Duodenal mucosa (tissue), 2 donors: Measurements from ENCODE around the gene GRK1.

Experiments
- H3K27ac ChIP-seq: one replicate; pipeline ENCODE4 v1.7.0; 2013; ENCODE audit warnings: low read depth, low read length
- H3K27me3 ChIP-seq, 2 donors: one replicate each; pipeline ENCODE4 v1.7.0; 2013; ENCODE audit warnings: low read length in 2 of 2, control low read depth in 1 of 2; ENCODE audit not compliant: insufficient read depth in 2 of 2, control insufficient read depth in 1 of 2
- H3K36me3 ChIP-seq, 2 donors: one replicate each; pipeline ENCODE4 v1.7.0; 2013; ENCODE audit warnings: low read length in 2 of 2, control low read depth in 1 of 2; ENCODE audit not compliant: insufficient read depth in 2 of 2, control insufficient read depth in 1 of 2
- H3K4me1 ChIP-seq, 2 donors: one replicate each; pipeline ENCODE4 v1.7.0; 2013; ENCODE audit warnings: low read length in 2 of 2, control low read depth in 1 of 2; ENCODE audit not compliant: insufficient read depth in 2 of 2, control insufficient read depth in 1 of 2
- H3K4me3 ChIP-seq, 2 donors: one replicate each; pipeline ENCODE4 v1.7.0; 2013; ENCODE audit warnings: low read length in 2 of 2, low read depth in 1 of 2
- H3K9ac ChIP-seq, 2 donors: one replicate each; pipeline ENCODE4 v1.7.0; 2013; ENCODE audit warnings: low read length in 2 of 2, low read depth in 1 of 2
- H3K9me3 ChIP-seq, 2 donors: one replicate each; pipeline ENCODE4 v1.7.0; 2013; ENCODE audit warnings: low read length in 2 of 2, control low read depth in 1 of 2; ENCODE audit not compliant: control insufficient read depth in 1 of 2

The GRK1 gene

GRCh38 chr13:113736258-113736731 is 69.3 kb downstream of the GRK1 start:
- Histone ChIP-seq H3K4me3 (peak overlapping the region in 1 of 2 donors; percentile 2), H3K27ac (no peak overlapping the region)

GRCh38 chr13:113737803-113738202 is 70.8 kb downstream of the GRK1 start:
- Histone ChIP-seq H3K9me3 (no peaks in the 10 kb centered on the region), H3K27me3 (peaks cover 0 to 7% of the 10 kb centered on the region in 2 donors), H3K9ac (no peak overlapping the region), H3K4me3 (no peak overlapping the region), H3K36me3 (no peaks in the 10 kb centered on the region), H3K27ac (no peak overlapping the region), H3K4me1 (peaks cover 22 to 23% of the 10 kb centered on the region in 2 donors)

More at GRCh38 chr13:113736258-113736731, 69.3 kb downstream of the GRK1 start:
- Histone ChIP-seq H3K36me3 (no peaks in the 10 kb centered on the region), H3K4me1 (peaks cover 10 to 12% of the 10 kb centered on the region in 2 donors), H3K9me3 (no peaks in the 10 kb centered on the region), H3K9ac (no peak overlapping the region), H3K27me3 (peaks cover 0 to 7% of the 10 kb centered on the region in 2 donors)

DNA sequence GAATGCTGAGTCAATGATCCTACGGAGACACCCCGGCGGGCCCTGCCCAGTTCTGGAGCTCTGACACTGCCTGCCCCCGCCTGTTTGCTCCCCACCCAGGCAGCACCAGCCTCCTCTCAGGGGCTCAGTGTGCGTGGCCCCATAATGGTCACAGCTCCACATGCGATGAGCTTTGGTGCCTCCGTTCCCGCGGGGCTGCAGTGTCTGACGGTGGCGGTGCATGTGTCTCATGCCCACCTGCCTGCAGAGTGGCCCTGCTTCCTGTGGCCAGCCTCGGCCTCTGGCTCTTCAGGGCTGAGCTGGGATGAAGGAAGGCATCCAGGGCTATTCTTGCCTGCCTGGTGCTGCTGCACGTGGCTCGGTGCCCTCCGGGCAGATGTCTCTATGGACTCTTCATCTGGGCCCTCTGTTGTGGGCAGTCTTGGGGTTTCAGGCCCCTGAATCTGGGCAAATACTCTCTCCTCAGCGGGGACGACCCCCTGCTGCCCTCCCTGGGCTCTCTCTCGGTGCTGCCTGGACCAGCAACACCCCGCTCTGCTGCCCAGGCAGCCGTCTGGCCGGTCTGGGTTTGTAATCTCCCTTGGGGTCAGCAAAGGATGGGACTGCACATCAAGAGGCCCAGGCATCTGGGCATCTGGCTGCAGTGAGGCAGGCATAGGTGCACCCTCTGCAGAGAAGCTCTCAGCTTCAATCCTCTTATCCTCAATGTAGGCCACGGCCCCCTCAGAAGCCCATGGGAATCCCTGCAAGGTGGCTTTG is 72.7 kb downstream of the GRK1 start:
- H3K4me3 ChIP-seq = no peak overlapping the region
- peaks cover 0 to 7% of the 10 kb centered on the region in 2 donors for H3K27me3 ChIP-seq
- peaks cover 27 to 31% of the 10 kb centered on the region in 2 donors for H3K4me1 ChIP-seq
- H3K9me3 ChIP-seq = no peaks in the 10 kb centered on the region
- no peak overlapping the region for H3K9ac ChIP-seq
- no peak overlapping the region for H3K27ac ChIP-seq
- H3K36me3 ChIP-seq = no peaks in the 10 kb centered on the region

DNA sequence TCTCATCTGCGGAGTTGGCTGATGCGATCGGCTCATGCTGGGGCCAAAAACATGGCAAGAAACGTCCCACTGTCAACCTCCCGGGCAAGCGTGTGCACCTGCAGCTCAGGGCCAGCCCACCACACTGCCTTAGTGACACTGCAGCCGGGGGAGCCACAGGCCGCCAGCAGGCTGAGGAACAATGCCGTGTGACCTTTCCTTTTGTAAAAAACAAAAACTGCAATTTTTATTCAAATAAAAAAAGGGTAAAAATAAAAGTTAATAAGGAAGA is 73.2 kb downstream of the GRK1 start:
- Histone ChIP-seq H3K27ac (no peak overlapping the region), H3K9ac (no peak overlapping the region), H3K9me3 (no peaks in the 10 kb centered on the region), H3K36me3 (no peaks in the 10 kb centered on the region), H3K4me1 (peaks cover 29 to 31% of the 10 kb centered on the region in 2 donors), H3K27me3 (peaks cover 0 to 7% of the 10 kb centered on the region in 2 donors), H3K4me3 (no peak overlapping the region)

DNA sequence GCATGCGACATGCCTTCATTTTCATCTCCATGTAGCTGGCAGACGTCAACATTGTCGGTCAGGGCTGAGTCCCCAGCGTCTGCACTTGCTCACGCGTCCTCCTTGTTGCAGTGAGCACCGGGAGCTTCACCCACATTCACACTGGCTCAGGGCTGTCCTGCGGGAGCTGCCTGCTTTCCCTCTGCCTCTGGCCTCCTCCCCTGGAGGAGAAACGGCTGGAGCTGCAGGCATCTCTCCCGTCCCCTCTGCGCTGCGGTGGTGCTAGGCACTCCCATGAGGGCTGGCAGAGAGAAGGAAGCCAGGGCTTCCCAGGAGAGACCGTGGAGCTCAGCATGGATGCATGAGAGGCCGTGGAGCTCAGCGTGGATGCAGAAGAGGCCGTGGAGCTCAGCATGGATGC is 73.6 kb downstream of the GRK1 start:
- H3K36me3 ChIP-seq = no peaks in the 10 kb centered on the region
- peaks cover 30 to 34% of the 10 kb centered on the region in 2 donors for H3K4me1 ChIP-seq
- H3K27ac ChIP-seq = no peak overlapping the region
- no peak overlapping the region for H3K4me3 ChIP-seq
- H3K9me3 ChIP-seq = no peaks in the 10 kb centered on the region
- H3K9ac ChIP-seq = no peak overlapping the region
- peaks cover 0 to 7% of the 10 kb centered on the region in 2 donors for H3K27me3 ChIP-seq

DNA sequence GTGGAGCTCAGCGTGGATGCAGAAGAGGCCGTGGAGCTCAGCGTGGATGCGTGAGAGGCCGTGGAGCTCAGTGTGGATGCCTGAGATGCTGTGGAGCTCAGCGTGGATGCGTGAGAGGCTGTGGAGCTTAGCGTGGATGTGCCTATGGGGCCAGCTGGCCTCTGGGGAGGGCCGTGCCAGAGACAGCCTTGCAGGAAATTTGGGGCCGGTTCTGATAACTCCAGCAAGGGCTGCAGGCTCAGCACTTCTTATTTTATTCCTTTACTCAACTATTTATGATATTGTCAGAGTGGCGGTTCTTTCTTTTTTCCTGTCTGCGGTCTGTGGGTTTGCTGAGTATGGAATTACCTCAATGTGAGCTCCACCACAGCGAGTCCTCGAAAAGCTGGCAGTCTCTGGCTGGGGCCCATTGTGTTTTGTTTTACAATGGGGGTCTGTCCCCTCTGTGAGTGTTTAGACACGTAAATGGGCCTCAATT is 74.2 kb downstream of the GRK1 start:
- H3K36me3 ChIP-seq = no peaks in the 10 kb centered on the region
- peaks cover 0 to 7% of the 10 kb centered on the region in 2 donors for H3K27me3 ChIP-seq
- H3K4me3 ChIP-seq = no peak overlapping the region
- H3K9me3 ChIP-seq = no peaks in the 10 kb centered on the region
- no peak overlapping the region for H3K27ac ChIP-seq
- H3K4me1 ChIP-seq = peaks cover 29 to 33% of the 10 kb centered on the region in 2 donors
- H3K9ac ChIP-seq = no peak overlapping the region

GRCh38 chr13:113742000-113742441 is 75.0 kb downstream of the GRK1 start:
- Histone ChIP-seq H3K4me1 (peaks cover 25 to 26% of the 10 kb centered on the region in 2 donors), H3K9me3 (no peaks in the 10 kb centered on the region), H3K4me3 (peak overlapping the region in 1 of 2 donors; percentile 3), H3K27me3 (peaks cover 0 to 7% of the 10 kb centered on the region in 2 donors), H3K36me3 (no peaks in the 10 kb centered on the region), H3K9ac (no peak overlapping the region), H3K27ac (no peak overlapping the region)

GRCh38 chr13:113742445-113743120 is 75.6 kb downstream of the GRK1 start:
- Histone ChIP-seq H3K4me1 (peaks cover 25 to 26% of the 10 kb centered on the region in 2 donors), H3K9ac (no peak overlapping the region), H3K27ac (no peak overlapping the region), H3K27me3 (peaks cover 0 to 7% of the 10 kb centered on the region in 2 donors), H3K4me3 (peak overlapping the region in 1 of 2 donors; percentile 3), H3K36me3 (no peaks in the 10 kb centered on the region), H3K9me3 (no peaks in the 10 kb centered on the region)

DNA sequence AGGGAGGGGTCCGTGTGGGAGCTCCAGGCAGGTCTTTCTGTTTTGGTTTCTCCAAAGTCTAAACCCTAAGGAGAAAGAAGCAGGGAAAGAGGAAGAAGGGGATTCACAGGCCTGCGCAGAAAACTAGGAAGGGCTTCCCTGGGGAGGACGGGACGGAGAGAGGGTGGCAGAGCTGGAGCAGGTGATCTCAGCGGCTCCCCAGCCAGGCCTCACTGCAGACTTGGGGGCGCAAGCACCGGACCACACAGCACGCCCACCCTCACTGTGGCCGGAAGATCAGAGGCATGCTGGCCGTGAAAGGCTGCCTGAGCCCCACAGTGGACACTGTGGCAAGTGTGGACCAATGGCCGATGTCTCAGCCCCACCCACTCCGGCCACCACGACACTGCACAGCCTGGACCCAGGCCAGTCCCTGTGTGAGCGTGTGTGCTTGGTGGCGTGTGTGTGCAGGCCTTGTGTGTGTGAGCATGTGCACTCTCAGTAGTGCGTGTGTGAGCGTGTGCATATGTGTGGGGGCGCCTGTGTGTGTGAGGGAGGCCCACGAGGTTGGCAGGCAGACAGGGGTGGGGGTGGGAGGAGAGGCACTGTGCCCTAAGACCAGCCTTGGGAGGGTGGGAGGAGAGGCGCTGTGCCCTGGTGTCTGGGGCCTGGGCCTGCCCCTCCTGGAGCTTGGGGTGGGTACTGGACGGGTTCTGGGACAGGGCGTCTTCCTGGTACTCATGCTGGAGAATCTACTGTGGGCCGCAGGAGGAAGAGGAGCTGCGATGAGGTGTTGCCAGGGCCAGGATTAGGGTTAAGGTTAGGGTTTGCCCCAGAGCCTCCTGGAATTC is 76.6 kb downstream of the GRK1 start:
- H3K36me3 ChIP-seq = no peaks in the 10 kb centered on the region
- H3K9ac ChIP-seq = no peak overlapping the region
- no peak overlapping the region for H3K27ac ChIP-seq
- H3K27me3 ChIP-seq = peaks cover 0 to 7% of the 10 kb centered on the region in 2 donors
- H3K4me3 ChIP-seq = no peak overlapping the region
- H3K9me3 ChIP-seq = no peaks in the 10 kb centered on the region
- H3K4me1 ChIP-seq = peaks cover 25 to 26% of the 10 kb centered on the region in 2 donors
